ENCODE results near the gene B4GALT7. TPM values are rescaled to one million over a fixed set of nuclear protein-coding genes. Genes with fewer than 3 reads are reported as not detected.

B4GALT7 gene
- total RNA-seq, 1 donor from 2014 or later, result 17.2 TPM

DNA sequence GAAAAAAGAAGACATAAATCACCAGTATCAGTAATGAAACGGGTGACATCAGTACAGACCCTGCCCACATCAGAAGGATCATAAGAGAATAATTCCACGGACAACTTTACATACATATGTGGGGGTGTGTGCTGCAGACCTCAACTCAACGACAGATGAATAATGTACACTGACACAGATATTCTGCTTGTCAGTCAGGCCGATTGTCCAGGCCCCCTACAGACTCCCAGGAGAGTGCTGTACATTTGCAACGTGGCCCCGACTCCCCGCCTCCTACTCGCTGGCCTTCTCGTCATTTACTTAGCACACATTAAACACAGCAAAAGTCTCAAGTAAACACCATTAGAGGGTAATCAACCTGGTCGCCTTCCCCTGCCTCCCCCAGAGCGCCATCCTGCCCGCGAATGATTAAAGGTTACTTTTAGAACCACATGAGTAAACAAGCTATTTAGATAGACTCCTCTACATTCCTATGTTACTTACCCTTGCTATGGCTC lies 11.5 kb upstream of the B4GALT7 start:
- no peaks in the 10 kb centered on the region for H3K9me3 ChIP-seq (replicated peaks)
- peaks cover 3% of the 10 kb centered on the region for H3K36me3 ChIP-seq
- DNase-seq, result no peak
- peaks cover 73% of the 10 kb centered on the region for H3K27me3 ChIP-seq (ENCODE audit: low read depth)
- TF ChIP-seq, protein P1, sequence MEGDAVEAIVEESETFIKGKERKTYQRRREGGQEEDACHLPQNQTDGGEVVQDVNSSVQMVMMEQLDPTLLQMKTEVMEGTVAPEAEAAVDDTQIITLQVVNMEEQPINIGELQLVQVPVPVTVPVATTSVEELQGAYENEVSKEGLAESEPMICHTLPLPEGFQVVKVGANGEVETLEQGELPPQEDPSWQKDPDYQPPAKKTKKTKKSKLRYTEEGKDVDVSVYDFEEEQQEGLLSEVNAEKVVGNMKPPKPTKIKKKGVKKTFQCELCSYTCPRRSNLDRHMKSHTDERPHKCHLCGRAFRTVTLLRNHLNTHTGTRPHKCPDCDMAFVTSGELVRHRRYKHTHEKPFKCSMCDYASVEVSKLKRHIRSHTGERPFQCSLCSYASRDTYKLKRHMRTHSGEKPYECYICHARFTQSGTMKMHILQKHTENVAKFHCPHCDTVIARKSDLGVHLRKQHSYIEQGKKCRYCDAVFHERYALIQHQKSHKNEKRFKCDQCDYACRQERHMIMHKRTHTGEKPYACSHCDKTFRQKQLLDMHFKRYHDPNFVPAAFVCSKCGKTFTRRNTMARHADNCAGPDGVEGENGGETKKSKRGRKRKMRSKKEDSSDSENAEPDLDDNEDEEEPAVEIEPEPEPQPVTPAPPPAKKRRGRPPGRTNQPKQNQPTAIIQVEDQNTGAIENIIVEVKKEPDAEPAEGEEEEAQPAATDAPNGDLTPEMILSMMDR (IDR thresholded peaks at IDR 0.05; ENCODE audit: borderline replicate concordance), result no peak
- H3K27ac ChIP-seq (replicated peaks), result no peak overlapping the region
- H3K4me1 ChIP-seq, result peaks cover 19% of the 10 kb centered on the region
- H3K4me3 ChIP-seq, result no peak overlapping the region
- intact Hi-C loops (cut with micrococcal nuclease), result no loop called here

DNA sequence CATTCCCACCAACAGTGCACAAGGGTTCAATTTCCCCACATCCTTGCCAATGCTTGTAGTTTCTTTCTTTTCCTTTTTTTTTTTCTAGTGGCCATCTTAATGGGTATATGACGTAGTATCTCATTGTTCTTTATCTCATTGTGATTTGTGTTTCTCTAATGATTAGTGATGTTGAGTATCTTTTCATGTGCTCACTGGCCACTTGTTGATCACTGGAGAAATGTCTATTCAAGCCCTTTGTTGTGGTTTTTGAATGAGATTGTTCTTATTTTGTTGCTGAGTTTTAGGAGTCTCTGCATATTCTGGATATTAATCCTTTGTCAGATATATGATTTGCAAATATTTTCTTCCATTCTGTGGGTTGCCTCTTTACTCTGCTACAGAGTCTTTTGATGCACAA lies 9.5 kb upstream of the B4GALT7 start:
- no peak for DNase-seq
- H3K27me3 ChIP-seq (ENCODE audit: low read depth), result peaks cover 54% of the 10 kb centered on the region
- H3K36me3 ChIP-seq, result peaks cover 22% of the 10 kb centered on the region
- TF ChIP-seq, protein P1 (IDR thresholded peaks at IDR 0.05; ENCODE audit: borderline replicate concordance), result no peak
- H3K4me1 ChIP-seq, result peaks cover 22% of the 10 kb centered on the region
- no peaks in the 10 kb centered on the region for H3K9me3 ChIP-seq (replicated peaks)
- intact Hi-C loops (cut with micrococcal nuclease), result no loop called here
- no peak overlapping the region for H3K27ac ChIP-seq (replicated peaks)
- no peak overlapping the region for H3K4me3 ChIP-seq

DNA sequence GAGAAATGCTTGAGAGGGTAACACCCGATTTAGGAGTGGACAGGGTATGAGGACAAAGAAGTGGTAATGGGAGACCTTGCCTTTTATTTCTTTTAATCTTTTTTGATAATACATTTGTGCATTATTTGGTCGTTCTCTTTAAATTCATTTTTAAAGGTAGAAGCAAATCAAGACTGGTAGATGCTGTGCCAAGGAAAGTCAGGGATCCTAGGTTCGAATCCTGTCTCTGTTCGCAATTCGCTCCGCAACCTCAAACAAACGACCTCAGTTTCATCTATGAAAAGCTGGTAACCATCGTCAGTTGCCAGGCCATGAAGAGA lies 8.3 kb upstream of the B4GALT7 start:
- Histone ChIP-seq H3K9me3 (replicated peaks) (no peaks in the 10 kb centered on the region), H3K4me3 (peak overlapping the region; percentile 98), H3K4me1 (peaks cover 22% of the 10 kb centered on the region), H3K36me3 (peaks cover 35% of the 10 kb centered on the region), H3K27ac (replicated peaks) (peak overlapping the region; percentile 83), H3K27me3 (ENCODE audit: low read depth) (peaks cover 44% of the 10 kb centered on the region)
- TF ChIP-seq, protein P1 (IDR thresholded peaks at IDR 0.05; ENCODE audit: borderline replicate concordance), result no peak
- intact Hi-C loops (cut with micrococcal nuclease), result no loop called here
- no peak for DNase-seq

DNA sequence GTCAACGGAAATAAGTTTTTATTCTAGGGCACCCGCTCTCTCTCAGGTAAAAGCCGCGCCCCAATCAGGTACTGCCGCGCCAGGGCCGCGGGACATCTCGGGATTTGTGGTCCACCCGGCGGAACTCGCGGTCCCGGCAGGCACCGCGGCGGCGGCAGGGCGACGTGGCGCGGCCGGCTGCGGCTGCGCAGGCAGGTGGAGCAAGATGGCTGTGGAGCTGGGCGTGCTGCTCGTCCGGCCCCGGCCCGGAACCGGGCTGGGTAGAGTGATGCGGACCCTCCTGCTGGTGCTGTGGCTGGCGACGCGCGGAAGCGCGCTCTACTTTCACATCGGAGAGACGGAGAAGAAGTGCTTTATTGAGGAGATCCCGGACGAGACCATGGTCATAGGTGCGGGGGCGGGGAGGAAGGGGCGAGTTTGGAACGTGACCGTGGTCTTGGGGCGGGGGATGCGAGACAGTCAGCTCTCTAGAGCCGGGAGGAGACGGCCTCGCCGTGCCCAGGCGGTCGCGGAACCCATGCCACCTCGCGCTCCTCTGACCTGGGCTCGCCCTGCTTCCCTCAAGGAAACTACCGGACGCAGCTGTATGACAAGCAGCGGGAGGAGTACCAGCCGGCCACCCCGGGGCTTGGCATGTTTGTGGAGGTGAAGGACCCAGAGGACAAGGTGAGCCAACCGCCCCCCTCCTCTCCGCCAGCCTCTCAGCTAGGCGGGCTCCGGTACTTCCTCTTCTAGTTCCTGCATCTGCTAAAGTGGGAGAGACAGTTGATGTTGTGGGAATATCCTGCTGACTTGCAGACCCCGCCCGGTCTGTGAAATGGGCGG lies 7.7 kb upstream of the B4GALT7 start, which contains the start of gene TMED9:
TSS of gene TMED9 (plus strand) at position 194 of the 825 bp plus-strand sequence. CDS start at position 206, 12 bp downstream.
- peak within 1 kb of the TSS; percentile 98 for H3K4me3 ChIP-seq
- H3K9me3 ChIP-seq (replicated peaks), result no peaks in the 10 kb centered on the region
- intact Hi-C loops (cut with micrococcal nuclease), result no loop called here
- H3K36me3 ChIP-seq, result peaks cover 36% of the 10 kb centered on the region
- H3K4me1 ChIP-seq, result peaks cover 22% of the 10 kb centered on the region
- peak; percentile 85 for DNase-seq
- peak within 1 kb of the TSS; percentile 83 for H3K27ac ChIP-seq (replicated peaks)
- H3K27me3 ChIP-seq (ENCODE audit: low read depth), result peaks cover 38% of the 10 kb centered on the region
- TF ChIP-seq, protein P1 (IDR thresholded peaks at IDR 0.05; ENCODE audit: borderline replicate concordance), result peak; percentile 47

DNA sequence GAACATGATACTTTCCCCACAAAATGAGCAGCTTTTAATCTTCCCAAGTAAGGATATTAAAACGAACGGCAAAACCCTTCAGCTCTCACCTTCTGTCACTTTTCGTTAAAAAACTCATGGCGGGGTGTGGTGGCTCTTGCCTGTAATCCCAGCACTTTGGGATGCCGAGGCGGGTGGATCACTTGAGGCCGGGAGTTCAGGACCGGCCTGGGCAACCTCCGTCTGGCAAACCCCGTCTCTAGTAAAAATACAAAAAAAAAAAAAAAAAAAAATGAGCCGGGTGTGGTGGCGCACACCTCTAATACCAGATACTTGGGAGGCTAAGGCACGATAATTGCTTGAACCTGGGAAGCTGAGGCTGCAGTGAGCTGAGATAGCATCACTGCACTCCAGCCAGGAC lies 7.0 kb upstream of the B4GALT7 start:
- peaks cover 22% of the 10 kb centered on the region for H3K4me1 ChIP-seq
- no peaks in the 10 kb centered on the region for H3K9me3 ChIP-seq (replicated peaks)
- peaks cover 36% of the 10 kb centered on the region for H3K36me3 ChIP-seq
- TF ChIP-seq, protein P1 (IDR thresholded peaks at IDR 0.05; ENCODE audit: borderline replicate concordance), result no peak
- DNase-seq, result no peak
- peaks cover 32% of the 10 kb centered on the region for H3K27me3 ChIP-seq (ENCODE audit: low read depth)
- no peak overlapping the region for H3K27ac ChIP-seq (replicated peaks)
- intact Hi-C loops (cut with micrococcal nuclease), result no loop called here
- peak overlapping the region; percentile 98 for H3K4me3 ChIP-seq
